ENCODE measurements around the gene SYPL2. TPM values are rescaled to one million over a fixed set of nuclear protein-coding genes. Genes with fewer than 3 reads are reported as not detected.

SYPL2 gene
- total and polyA plus RNA-seq, 2 of the 8 experiments (the other 6 are each of a cell fraction or from before 2014, with no cell fraction given): 1.5 TPM

DNA sequence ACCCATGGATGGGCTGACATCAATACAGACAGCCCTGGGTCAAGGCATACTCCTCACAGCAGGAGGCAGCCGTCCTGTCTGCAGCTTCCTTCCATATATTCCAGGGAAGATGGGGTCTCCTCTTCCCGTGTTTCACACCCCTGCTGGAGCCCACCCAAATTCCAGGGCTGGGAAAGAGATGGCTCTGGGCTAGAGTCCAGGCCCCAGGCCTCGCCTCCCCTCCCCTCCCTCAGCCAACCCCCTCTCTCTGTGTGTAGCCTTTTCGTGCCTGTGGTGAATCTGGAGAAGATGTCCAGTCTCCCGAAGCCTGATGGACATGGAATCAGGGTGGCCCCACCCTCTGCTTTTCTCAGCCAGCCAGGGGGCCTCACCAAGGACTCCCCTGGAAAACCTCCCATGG, 20.9 kb downstream of the SYPL2 start:
- H2AFZ ChIP-seq (ENCODE audit: low read length): no peak overlapping the region
- no peak overlapping the region for H4K5ac ChIP-seq (ENCODE audit: insufficient read length, low read depth, low read length)
- no peak for DNase-seq (ENCODE audit: low read depth in 1 of 2, low spot score in 2 of 2)
- H3K14ac ChIP-seq (ENCODE audit: insufficient read length): no peak overlapping the region
- no peak overlapping the region for H2BK5ac ChIP-seq (ENCODE audit: low read depth, low read length)
- no peak overlapping the region for H2BK20ac ChIP-seq (ENCODE audit: low read length)
- no peak overlapping the region; the same call in 1 of the 2 replicates for H4K8ac ChIP-seq (ENCODE audit: extremely low read depth, insufficient read depth, low read length)
- H3K4me2 ChIP-seq (ENCODE audit: insufficient read depth in 1 of 2, low read depth in 2 of 2, low read length in 2 of 2): no peak overlapping the region
- no peak overlapping the region for H3K9ac ChIP-seq (replicated peaks in 1 of 4; ENCODE audit: extremely low read depth in 1 of 4, low read depth in 3 of 4, low read length in 3 of 4)
- H3K79me2 ChIP-seq (ENCODE audit: control insufficient read depth in 1 of 2, insufficient read depth in 2 of 2, low read length in 2 of 2): no peaks in the 10 kb centered on the region
- H3K23me2 ChIP-seq (ENCODE audit: low read depth, low read length): peaks cover 16% of the 10 kb centered on the region
- no peak for FAIRE-seq
- ChIA-PET POLR2A (ENCODE audit: partially characterized antibody) (interaction anchor here (0.6 to 1.6 kb wide), 3 partner anchors 61 to 429 kb away, joined by 3 to 4 read pairs (median 3); partner anchors contain the start of gene GNAI3), CTCF (ENCODE audit: partially characterized antibody) (interaction anchor here (8.8 to 43.7 kb wide), 3 partner anchors 8 to 47 kb away, joined by 95 to 1755 read pairs (median 666); partner anchors contain the start of genes AMIGO1, ATXN7L2 and GPR61)
- no peaks in the 10 kb centered on the region; a peak in 1 of 8 replicates for H3K36me3 ChIP-seq (ENCODE audit: control insufficient read depth in 2 of 4, insufficient read depth in 4 of 4, low read length in 3 of 4)
- WGBS, 2 experiments (ENCODE audit: extremely low coverage in 1 of 2, insufficient coverage in 1 of 2, insufficient read length in 1 of 2, insufficient replicate concordance in 2 of 2, low coverage in 1 of 2, low lambda C conversion rate in 2 of 2, missing lambda C conversion rate in 1 of 2): 77% methylated on average over 3 of the region's 5 CpGs; no CpG with 5 or more reads in 1 of the 2 experiments
- H3K23ac ChIP-seq (ENCODE audit: insufficient read length): no peak overlapping the region
- H4K91ac ChIP-seq (replicated peaks; ENCODE audit: insufficient read length, low read length): no peak overlapping the region
- no peaks in the 10 kb centered on the region for H4K20me1 ChIP-seq (replicated peaks in 1 of 2; ENCODE audit: control insufficient read depth in 1 of 2, insufficient read depth in 2 of 2, low read length in 2 of 2)
- peaks cover 0 to 9% (median 2%) of the 10 kb centered on the region in 4 experiments; a peak in 3 of 7 replicates for H3K4me1 ChIP-seq (replicated peaks in 1 of 4; ENCODE audit: control insufficient read depth in 3 of 4, insufficient read depth in 4 of 4, low read length in 3 of 4)
- no peaks in the 10 kb centered on the region for H3K9me3 ChIP-seq (ENCODE audit: insufficient read depth in 2 of 2, low read depth in 1 of 2, low read length in 1 of 2)
- no peaks in the 10 kb centered on the region for H3K27me3 ChIP-seq (replicated peaks in 1 of 4; ENCODE audit: control insufficient read depth in 3 of 4, extremely low read depth in 1 of 4, insufficient read depth in 3 of 4, low read length in 3 of 4)
- H2BK12ac ChIP-seq (ENCODE audit: low read depth, low read length): no peak overlapping the region
- no peak overlapping the region for H2BK15ac ChIP-seq (ENCODE audit: low read length)
- no peak overlapping the region for H3K18ac ChIP-seq (ENCODE audit: extremely low read depth, low read length)
- no peak overlapping the region for H2AK5ac ChIP-seq (ENCODE audit: low read depth, low read length)
- H3K56ac ChIP-seq (replicated peaks; ENCODE audit: insufficient read length, low read depth, low read length): no peak overlapping the region
- H3K79me1 ChIP-seq (ENCODE audit: low read depth, low read length): no peaks in the 10 kb centered on the region; the same call in 1 of the 2 replicates
- no peak overlapping the region for H3K4me3 ChIP-seq (ENCODE audit: extremely low read depth in 1 of 4, insufficient read depth in 2 of 4, low read depth in 3 of 4, low read length in 4 of 4)
- H3K4ac ChIP-seq (replicated peaks; ENCODE audit: insufficient read length, low read depth, low read length): no peak overlapping the region
- H3K27ac ChIP-seq (ENCODE audit: low read depth, low read length): no peak overlapping the region
- TF ChIP-seq KDM1A (IDR thresholded peaks at IDR 0.05; ENCODE audit: borderline replicate concordance, low read length) (no peak), NANOG (IDR thresholded peaks at IDR 0.05; ENCODE audit: insufficient read depth, low read depth, low read length, poor library complexity, severe bottlenecking) (no peak), BACH1 (IDR thresholded peaks at IDR 0.05; ENCODE audit: low read length) (no peak), TEAD4 (IDR thresholded peaks at IDR 0.05; ENCODE audit: low read depth, low read length) (no peak), PHF8 (conservative IDR thresholded peaks at IDR 0.05; ENCODE audit: low read depth, low read length) (no peak), EGR1 (IDR thresholded peaks at IDR 0.05; ENCODE audit: borderline replicate concordance, low read depth, low read length) (no peak)
- no peak overlapping the region for H2BK120ac ChIP-seq (replicated peaks; ENCODE audit: low read depth, low read length)
